ENCODE measurements around the gene TSPAN4. TPM values are rescaled to one million over a fixed set of nuclear protein-coding genes. Genes with fewer than 3 reads are reported as not detected.
A peak's percentile ranks its signal among the peaks of the same experiment; 100 is the strongest.

TSPAN4 gene
- total and polyA plus RNA-seq, 2 of the 13 experiments (the other 11 are each of a cell fraction or from before 2014, with no cell fraction given) = 31.7 to 68.3 TPM

DNA sequence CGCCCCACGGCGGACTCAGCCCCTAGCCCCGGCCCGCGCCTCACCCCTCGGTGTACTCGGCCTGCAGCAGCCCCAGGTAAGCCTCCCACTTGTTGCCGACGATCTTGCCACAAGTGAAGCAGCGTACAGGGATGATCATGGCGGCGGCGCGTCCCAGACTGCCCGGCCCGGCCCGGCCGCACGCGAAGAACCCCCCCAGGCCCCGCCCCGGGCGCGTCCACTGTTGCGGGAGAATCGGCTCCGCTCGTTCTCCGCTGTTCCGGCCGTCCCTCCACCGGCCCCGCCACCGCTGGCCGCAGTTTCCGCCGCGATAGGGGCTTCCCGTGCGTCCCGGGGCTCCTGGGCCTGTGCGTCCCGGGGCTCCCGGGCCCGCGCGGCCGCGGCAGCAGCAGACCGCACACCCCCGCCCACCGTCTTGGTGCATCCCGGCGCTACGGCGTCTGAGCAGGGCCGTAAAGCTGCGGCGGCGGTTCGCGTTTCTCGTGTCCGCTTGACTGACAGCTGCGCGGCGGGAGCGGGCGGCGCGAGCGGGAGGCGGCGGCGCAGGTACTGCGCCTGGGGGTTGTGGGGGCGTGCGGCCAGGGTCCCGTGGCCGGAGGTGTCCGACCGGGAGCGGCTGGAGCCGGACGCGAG lies at the start of gene TSPAN4, which contains the start of gene POLR2L (continued):
- TF ChIP-seq E2F2 (CRISPR knock-in tag; IDR thresholded peaks at IDR 0.05; ENCODE audit: borderline replicate concordance) = no peak
- TF ChIP-seq SOX6 (IDR thresholded peaks at IDR 0.05) = no peak
- TF ChIP-seq SOX6 (CRISPR knock-in tag; IDR thresholded peaks at IDR 0.05) = no peak
- TF ChIP-seq NFIB (CRISPR knock-in tag; IDR thresholded peaks at IDR 0.05; ENCODE audit: borderline replicate concordance) = no peak
- TF ChIP-seq ZNF672 (CRISPR knock-in tag; IDR thresholded peaks at IDR 0.05) = no peak
- 0 out of 2 replicates have a peak, but pooled peaks have one; percentile 34 for TF ChIP-seq ZNF235 (CRISPR knock-in tag; IDR thresholded peaks at IDR 0.05; ENCODE audit: borderline replicate concordance)
- TF ChIP-seq SAFB2 (CRISPR knock-in tag; IDR thresholded peaks at IDR 0.05; ENCODE audit: borderline replicate concordance, low read depth) = peak; percentile 84
- no peak for TF ChIP-seq NR3C1 (CRISPR knock-in tag; IDR thresholded peaks at IDR 0.05)
- peak in 1 of 2 experiments; percentile 96; a peak in 2 of 4 replicates for TF ChIP-seq POLR2A (IDR thresholded peaks at IDR 0.05; ENCODE audit: insufficient read depth in 1 of 2, low read depth in 2 of 2, low read length in 2 of 2)
- TF ChIP-seq ZBTB7B (CRISPR knock-in tag; IDR thresholded peaks at IDR 0.05) = no peak
- TF ChIP-seq HNRNPK (IDR thresholded peaks at IDR 0.05; ENCODE audit: low read depth, low read length, poor library complexity, severe bottlenecking) = no peak
- no peak for TF ChIP-seq ZNF282 (IDR thresholded peaks at IDR 0.05; ENCODE audit: partially characterized antibody)
- TF ChIP-seq, protein P1, sequence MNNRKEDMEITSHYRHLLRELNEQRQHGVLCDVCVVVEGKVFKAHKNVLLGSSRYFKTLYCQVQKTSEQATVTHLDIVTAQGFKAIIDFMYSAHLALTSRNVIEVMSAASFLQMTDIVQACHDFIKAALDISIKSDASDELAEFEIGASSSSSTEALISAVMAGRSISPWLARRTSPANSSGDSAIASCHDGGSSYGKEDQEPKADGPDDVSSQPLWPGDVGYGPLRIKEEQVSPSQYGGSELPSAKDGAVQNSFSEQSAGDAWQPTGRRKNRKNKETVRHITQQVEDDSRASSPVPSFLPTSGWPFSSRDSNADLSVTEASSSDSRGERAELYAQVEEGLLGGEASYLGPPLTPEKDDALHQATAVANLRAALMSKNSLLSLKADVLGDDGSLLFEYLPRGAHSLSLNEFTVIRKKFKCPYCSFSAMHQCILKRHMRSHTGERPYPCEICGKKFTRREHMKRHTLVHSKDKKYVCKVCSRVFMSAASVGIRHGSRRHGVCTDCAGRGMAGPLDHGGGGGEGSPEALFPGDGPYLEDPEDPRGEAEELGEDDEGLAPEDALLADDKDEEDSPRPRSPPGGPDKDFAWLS (CRISPR knock-in tag; IDR thresholded peaks at IDR 0.05; ENCODE audit: borderline replicate concordance) = no peak
- peak; percentile 91 for TF ChIP-seq ZMAT3 (CRISPR knock-in tag; conservative IDR thresholded peaks at IDR 0.05)
- TF ChIP-seq ZNF317 (CRISPR knock-in tag; IDR thresholded peaks at IDR 0.05) = no peak
- peak; percentile 86 for TF ChIP-seq AGO1 (IDR thresholded peaks at IDR 0.05; ENCODE audit: low read depth, low read length, poor library complexity, severe bottlenecking)
- peak; percentile 78 for TF ChIP-seq ZNF740 (CRISPR knock-in tag; IDR thresholded peaks at IDR 0.05)
- no peak for TF ChIP-seq CBFB (CRISPR knock-in tag; IDR thresholded peaks at IDR 0.05)
- no peak for TF ChIP-seq PCBP2 (optimal IDR thresholded peaks at IDR 0.05; ENCODE audit: low read depth, low read length, poor library complexity, severe bottlenecking)
- no peak for TF ChIP-seq HMGXB3 (CRISPR knock-in tag; IDR thresholded peaks at IDR 0.05; ENCODE audit: borderline replicate concordance)
- TF ChIP-seq ZNF878 (CRISPR knock-in tag; IDR thresholded peaks at IDR 0.05) = no peak
- no peak for TF ChIP-seq XBP1 (CRISPR knock-in tag; IDR thresholded peaks at IDR 0.05)
- no peak for TF ChIP-seq ATF3 (CRISPR knock-in tag; IDR thresholded peaks at IDR 0.05)
